Measurements from ENCODE around the gene KCNIP4.

The KCNIP4 gene

GRCh38 chr4:20889901-20890300, 1058.7 kb downstream of the KCNIP4 start:
- H3K27me3 ChIP-seq (ENCODE audit: low read depth) = 0 out of 2 replicates have a peak, but pooled peaks cover 3% of the 10 kb centered on the region
- H3K4me1 ChIP-seq = no peaks in the 10 kb centered on the region
- in situ Hi-C loops (cut with MboI; ENCODE audit: low sequenced_read_pairs) = no loop called here
- H3K4me3 ChIP-seq = no peak overlapping the region
- no peaks in the 10 kb centered on the region for H3K36me3 ChIP-seq (replicated peaks)
- H3K9me3 ChIP-seq = no peaks in the 10 kb centered on the region
- no peak for DNase-seq (ENCODE audit: low spot score in 2 of 2)

GRCh38 chr4:20883677-20884076, 1064.9 kb downstream of the KCNIP4 start:
- no peak for DNase-seq (ENCODE audit: low spot score in 2 of 2)
- H3K27me3 ChIP-seq (ENCODE audit: low read depth) = 0 out of 2 replicates have a peak, but pooled peaks cover 6% of the 10 kb centered on the region
- no peaks in the 10 kb centered on the region for H3K9me3 ChIP-seq
- no peaks in the 10 kb centered on the region for H3K4me1 ChIP-seq
- in situ Hi-C loops (cut with MboI; ENCODE audit: low sequenced_read_pairs) = no loop called here
- no peaks in the 10 kb centered on the region for H3K36me3 ChIP-seq (replicated peaks)
- H3K4me3 ChIP-seq = no peak overlapping the region

GRCh38 chr4:20883231-20883630, 1065.3 kb downstream of the KCNIP4 start:
- Histone ChIP-seq H3K4me3 (no peak overlapping the region), H3K9me3 (no peaks in the 10 kb centered on the region), H3K4me1 (no peaks in the 10 kb centered on the region), H3K27me3 (ENCODE audit: low read depth) (0 out of 2 replicates have a peak, but pooled peaks cover 6% of the 10 kb centered on the region), H3K36me3 (replicated peaks) (no peaks in the 10 kb centered on the region)
- in situ Hi-C loops (cut with MboI; ENCODE audit: low sequenced_read_pairs) = no loop called here
- DNase-seq (ENCODE audit: low spot score in 2 of 2) = no peak

- DNase-seq (ENCODE audit: low spot score in 2 of 2) = no peak
- H3K4me1 ChIP-seq = no peaks in the 10 kb centered on the region
- 0 out of 2 replicates have a peak, but pooled peaks cover 6% of the 10 kb centered on the region for H3K27me3 ChIP-seq (ENCODE audit: low read depth)
- H3K9me3 ChIP-seq = no peaks in the 10 kb centered on the region
- in situ Hi-C loops (cut with MboI; ENCODE audit: low sequenced_read_pairs) = no loop called here
- no peaks in the 10 kb centered on the region for H3K36me3 ChIP-seq (replicated peaks)
- no peak overlapping the region for H3K4me3 ChIP-seq
These were observed 1066.1 kb downstream of the KCNIP4 start for GRCh38 chr4:20882500-20882899.

GRCh38 chr4:20881658-20882057, 1066.9 kb downstream of the KCNIP4 start:
- Histone ChIP-seq H3K9me3 (no peaks in the 10 kb centered on the region), H3K36me3 (replicated peaks) (no peaks in the 10 kb centered on the region), H3K27me3 (ENCODE audit: low read depth) (0 out of 2 replicates have a peak, but pooled peaks cover 6% of the 10 kb centered on the region), H3K4me3 (no peak overlapping the region), H3K4me1 (no peaks in the 10 kb centered on the region)
- in situ Hi-C loops (cut with MboI; ENCODE audit: low sequenced_read_pairs) = no loop called here
- no peak for DNase-seq (ENCODE audit: low spot score in 2 of 2)

GRCh38 chr4:20878806-20879205, 1069.8 kb downstream of the KCNIP4 start:
- H3K4me1 ChIP-seq = no peaks in the 10 kb centered on the region
- H3K36me3 ChIP-seq (replicated peaks) = no peaks in the 10 kb centered on the region
- no peak overlapping the region for H3K4me3 ChIP-seq
- H3K9me3 ChIP-seq = no peaks in the 10 kb centered on the region
- no peak for DNase-seq (ENCODE audit: low spot score in 2 of 2)
- in situ Hi-C loops (cut with MboI; ENCODE audit: low sequenced_read_pairs) = no loop called here
- 0 out of 2 replicates have a peak, but pooled peaks cover 3% of the 10 kb centered on the region for H3K27me3 ChIP-seq (ENCODE audit: low read depth)

GRCh38 chr4:20870436-20870835, 1078.1 kb downstream of the KCNIP4 start:
- H3K9me3 ChIP-seq = no peaks in the 10 kb centered on the region
- no peak overlapping the region for H3K4me3 ChIP-seq
- no peaks in the 10 kb centered on the region for H3K27me3 ChIP-seq (ENCODE audit: low read depth)
- in situ Hi-C loops (cut with MboI; ENCODE audit: low sequenced_read_pairs) = no loop called here
- no peaks in the 10 kb centered on the region for H3K4me1 ChIP-seq
- no peaks in the 10 kb centered on the region for H3K36me3 ChIP-seq (replicated peaks)
- DNase-seq (ENCODE audit: low spot score in 2 of 2) = no peak

GRCh38 chr4:20868108-20868507, 1080.5 kb downstream of the KCNIP4 start:
- in situ Hi-C loops (cut with MboI; ENCODE audit: low sequenced_read_pairs) = no loop called here
- Histone ChIP-seq H3K4me3 (no peak overlapping the region), H3K27me3 (ENCODE audit: low read depth) (no peaks in the 10 kb centered on the region), H3K9me3 (no peaks in the 10 kb centered on the region), H3K4me1 (no peaks in the 10 kb centered on the region), H3K36me3 (replicated peaks) (no peaks in the 10 kb centered on the region)
- no peak for DNase-seq (ENCODE audit: low spot score in 2 of 2)

GRCh38 chr4:20860878-20861277, 1087.7 kb downstream of the KCNIP4 start:
- Histone ChIP-seq H3K9me3 (no peaks in the 10 kb centered on the region), H3K36me3 (replicated peaks) (no peaks in the 10 kb centered on the region), H3K4me1 (no peaks in the 10 kb centered on the region), H3K4me3 (no peak overlapping the region), H3K27me3 (ENCODE audit: low read depth) (no peaks in the 10 kb centered on the region)
- in situ Hi-C loops (cut with MboI; ENCODE audit: low sequenced_read_pairs) = no loop called here
- DNase-seq (ENCODE audit: low spot score in 2 of 2) = no peak

GRCh38 chr4:20859097-20859781, 1089.3 kb downstream of the KCNIP4 start:
- Histone ChIP-seq H3K4me3 (no peak overlapping the region), H3K36me3 (replicated peaks) (no peaks in the 10 kb centered on the region), H3K27me3 (ENCODE audit: low read depth) (no peaks in the 10 kb centered on the region), H3K9me3 (no peaks in the 10 kb centered on the region), H3K4me1 (no peaks in the 10 kb centered on the region)
- in situ Hi-C loops (cut with MboI; ENCODE audit: low sequenced_read_pairs) = no loop called here
- no peak for DNase-seq (ENCODE audit: low spot score in 2 of 2)

GRCh38 chr4:20857081-20857480, 1091.5 kb downstream of the KCNIP4 start:
- H3K36me3 ChIP-seq (replicated peaks) = no peaks in the 10 kb centered on the region
- no peaks in the 10 kb centered on the region for H3K4me1 ChIP-seq
- no peaks in the 10 kb centered on the region for H3K27me3 ChIP-seq (ENCODE audit: low read depth)
- no peak overlapping the region for H3K4me3 ChIP-seq
- in situ Hi-C loops (cut with MboI; ENCODE audit: low sequenced_read_pairs) = no loop called here
- no peaks in the 10 kb centered on the region for H3K9me3 ChIP-seq
- DNase-seq (ENCODE audit: low spot score in 2 of 2) = no peak

GRCh38 chr4:20847124-20847747, 1101.3 kb downstream of the KCNIP4 start:
- H3K4me1 ChIP-seq = no peaks in the 10 kb centered on the region; the same call in 1 of the 2 replicates
- in situ Hi-C loops (cut with MboI; ENCODE audit: low sequenced_read_pairs) = no loop called here
- H3K36me3 ChIP-seq (replicated peaks) = no peaks in the 10 kb centered on the region
- no peak for DNase-seq (ENCODE audit: low spot score in 2 of 2)
- H3K4me3 ChIP-seq = no peak overlapping the region
- H3K9me3 ChIP-seq = no peaks in the 10 kb centered on the region
- no peaks in the 10 kb centered on the region for H3K27me3 ChIP-seq (ENCODE audit: low read depth)

- DNase-seq (ENCODE audit: low spot score in 2 of 2) = peak in 1 of 2 experiments; percentile 38
- Histone ChIP-seq H3K9me3 (no peaks in the 10 kb centered on the region), H3K27me3 (ENCODE audit: low read depth) (no peaks in the 10 kb centered on the region; the same call in 1 of the 2 replicates), H3K4me3 (no peak overlapping the region), H3K36me3 (replicated peaks) (no peaks in the 10 kb centered on the region), H3K4me1 (no peaks in the 10 kb centered on the region; the same call in 1 of the 2 replicates)
- in situ Hi-C loops (cut with MboI; ENCODE audit: low sequenced_read_pairs) = no loop called here
These were observed 1104.3 kb downstream of the KCNIP4 start for GRCh38 chr4:20844311-20844710.

- DNase-seq (ENCODE audit: low spot score in 2 of 2) = no peak
- no peaks in the 10 kb centered on the region for H3K36me3 ChIP-seq (replicated peaks)
- in situ Hi-C loops (cut with MboI; ENCODE audit: low sequenced_read_pairs) = no loop called here
These were observed 1107.9 kb downstream of the KCNIP4 start for GRCh38 chr4:20840648-20841190.

More at GRCh38 chr4:20840648-20841190, 1107.9 kb downstream of the KCNIP4 start:
- H3K27me3 ChIP-seq (ENCODE audit: low read depth) = no peaks in the 10 kb centered on the region; the same call in 1 of the 2 replicates
- no peaks in the 10 kb centered on the region; the same call in 1 of the 2 replicates for H3K4me1 ChIP-seq
- no peaks in the 10 kb centered on the region for H3K9me3 ChIP-seq
- no peak overlapping the region for H3K4me3 ChIP-seq

All from HAP-1 (cell line).